HG03558 (cell line): ENCODE data around the gene ULK4.
"Not testable (repeated sequence)": the region's sequence is repeated elsewhere in the genome, so short reads cannot be mapped to it uniquely, and the experiment has no call there.

ENCODE experiments used
- ATAC-seq: cut with Tn5 transposase; IDR thresholded peaks from one replicate; pipeline ENCODE4 v1.9.1; 2021; ENCODE audit warnings: moderate number of reproducible peaks; ENCODE audit not compliant: unreplicated experiment; ENCODE audit errors: extremely low read depth

ULK4 gene

DNA sequence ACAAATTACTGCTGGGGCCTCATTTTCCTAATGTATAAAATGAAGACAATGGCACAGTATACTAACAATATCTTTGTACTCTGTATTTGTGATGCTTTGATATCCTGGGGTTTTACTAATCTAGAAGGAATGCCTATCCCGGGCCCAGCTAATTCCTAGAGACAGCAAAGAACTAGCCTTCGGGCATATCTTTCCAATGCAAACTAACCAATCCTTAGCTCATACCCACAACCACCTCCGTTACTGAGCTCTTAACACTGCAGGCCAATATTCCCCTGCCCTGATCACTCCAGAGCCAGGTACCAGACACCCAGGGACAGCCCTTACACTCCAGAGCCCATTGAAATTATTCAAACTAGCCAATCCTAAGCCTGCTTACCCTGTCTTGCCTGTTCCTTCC, 309.0 kb downstream of the ULK4 start:
- no peak for ATAC-seq

DNA sequence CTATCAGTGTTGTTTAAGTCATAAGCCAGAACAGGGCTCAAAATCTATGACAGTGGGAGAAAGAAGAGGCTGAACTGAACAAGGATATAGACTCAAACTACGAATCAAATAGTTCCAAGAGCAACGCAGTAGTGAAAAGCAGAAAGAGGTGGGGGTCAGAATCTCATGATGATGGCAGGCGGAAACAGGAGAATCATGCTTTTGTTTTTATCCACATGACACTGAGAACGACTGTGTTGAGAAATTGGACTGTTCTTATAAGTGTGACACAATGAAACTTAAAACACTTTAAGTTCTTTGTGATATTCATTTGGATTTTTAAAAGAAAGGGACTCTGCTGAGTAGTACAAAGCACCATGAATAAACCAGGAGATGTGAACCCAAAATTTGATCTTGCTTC, 309.4 kb downstream of the ULK4 start:
- ATAC-seq, result no peak

DNA sequence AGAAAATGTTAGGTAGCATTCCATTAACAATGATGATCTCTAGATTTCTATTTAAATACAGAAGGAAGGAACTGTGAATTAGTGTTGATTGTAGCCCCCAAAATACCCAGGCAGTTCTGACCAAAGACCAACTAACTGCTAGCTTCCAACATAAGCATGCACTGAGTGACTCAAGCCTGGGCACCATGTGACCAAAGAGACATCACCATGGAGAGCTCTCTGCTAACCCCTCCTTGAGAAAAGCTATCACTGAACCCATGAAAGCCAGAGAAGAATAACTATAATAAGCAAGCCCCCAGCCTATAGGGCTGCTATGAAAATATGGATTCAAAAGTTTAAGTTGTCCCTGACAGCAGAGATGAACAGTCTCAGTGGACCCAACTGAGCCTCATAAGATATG, 310.2 kb downstream of the ULK4 start:
- no peak for ATAC-seq

DNA sequence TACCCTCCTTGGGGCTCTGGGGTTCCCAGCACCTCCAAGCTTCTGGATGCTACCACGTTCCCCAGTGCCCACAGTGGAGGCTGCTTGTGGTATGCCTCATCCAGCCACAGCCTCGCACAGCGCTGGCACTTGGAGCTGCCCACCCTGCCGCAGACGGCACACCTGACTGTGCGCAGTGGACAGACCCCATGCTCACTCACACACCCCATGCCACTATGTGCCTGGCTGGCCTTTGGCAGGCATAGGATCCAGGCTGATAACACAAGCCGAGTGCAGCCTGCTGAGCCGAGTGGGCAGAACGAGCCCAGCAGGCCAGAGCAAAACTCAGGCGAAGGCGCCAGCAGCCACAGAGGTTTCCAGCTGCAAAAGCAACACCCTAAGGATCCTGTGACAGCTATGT, 311.5 kb downstream of the ULK4 start:
- no peak for ATAC-seq

DNA sequence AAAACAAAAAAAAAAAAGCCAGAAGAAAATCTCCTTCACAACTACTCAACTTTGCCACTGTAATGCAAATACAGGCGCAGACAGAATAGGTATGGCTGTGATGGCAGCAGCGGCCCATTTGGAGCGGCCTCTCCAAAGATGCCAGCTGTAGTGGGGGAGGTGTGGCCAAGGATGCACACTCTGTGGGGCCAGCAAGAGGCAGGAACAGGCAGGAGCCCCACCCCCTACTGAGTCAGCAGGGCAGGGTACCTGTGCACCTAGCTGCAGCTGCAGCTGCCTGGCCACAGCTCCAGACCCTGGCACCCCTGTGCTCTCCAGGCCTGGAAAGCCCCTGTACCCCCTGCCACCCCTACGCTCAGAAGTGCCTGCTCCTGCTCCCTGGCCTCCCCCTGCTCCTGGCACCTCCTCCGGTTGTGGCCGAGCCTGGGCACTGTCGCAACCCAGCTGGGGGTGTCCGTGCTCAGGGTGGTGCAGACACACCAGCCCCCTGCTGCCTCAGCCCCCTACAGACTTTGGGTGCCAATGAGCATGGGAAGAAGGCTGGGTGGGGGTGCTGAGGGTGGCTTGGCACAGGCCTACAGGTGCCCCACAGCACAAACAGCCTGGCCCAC, 312.7 kb downstream of the ULK4 start:
- no peak for ATAC-seq

DNA sequence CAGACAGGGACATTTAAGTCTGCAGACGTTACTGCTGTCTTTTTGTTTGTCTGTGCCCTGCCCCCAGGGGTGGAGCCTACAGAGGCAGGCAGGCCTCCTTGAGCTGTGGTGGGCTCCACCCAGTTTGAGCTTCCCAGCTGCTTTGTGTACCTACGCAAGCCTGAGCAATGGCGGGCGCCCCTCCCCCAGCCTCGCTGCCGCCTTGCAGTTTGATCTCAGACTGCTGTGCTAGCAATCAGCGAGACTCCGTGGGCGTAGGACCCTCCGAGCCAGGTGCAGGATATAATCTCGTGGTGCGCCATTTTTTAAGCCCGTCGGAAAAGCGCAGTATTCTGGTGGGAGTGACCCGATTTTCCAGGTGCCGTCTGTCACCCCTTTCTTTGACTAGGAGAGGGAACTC, 314.2 kb downstream of the ULK4 start:
- ATAC-seq, result not testable (repeated sequence)

DNA sequence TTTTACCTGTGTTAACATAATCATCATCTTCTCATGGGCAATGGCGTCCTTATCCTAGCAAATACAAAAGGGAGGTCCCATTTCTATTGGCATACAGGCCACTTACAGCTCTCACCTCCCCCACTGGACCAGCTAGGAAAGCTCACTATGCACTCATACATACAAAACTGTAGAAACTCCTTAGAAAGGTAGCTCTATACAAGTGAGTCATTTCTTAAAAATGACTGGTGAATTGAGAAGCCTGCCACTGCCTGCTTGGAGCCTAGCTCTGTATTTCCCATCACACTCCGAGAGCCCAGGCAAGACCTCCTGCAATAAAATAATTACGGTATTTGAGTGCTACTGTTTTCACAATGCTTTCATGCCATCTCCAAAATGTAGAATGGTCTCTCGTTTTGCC, 321.8 kb downstream of the ULK4 start:
- ATAC-seq, result no peak

DNA sequence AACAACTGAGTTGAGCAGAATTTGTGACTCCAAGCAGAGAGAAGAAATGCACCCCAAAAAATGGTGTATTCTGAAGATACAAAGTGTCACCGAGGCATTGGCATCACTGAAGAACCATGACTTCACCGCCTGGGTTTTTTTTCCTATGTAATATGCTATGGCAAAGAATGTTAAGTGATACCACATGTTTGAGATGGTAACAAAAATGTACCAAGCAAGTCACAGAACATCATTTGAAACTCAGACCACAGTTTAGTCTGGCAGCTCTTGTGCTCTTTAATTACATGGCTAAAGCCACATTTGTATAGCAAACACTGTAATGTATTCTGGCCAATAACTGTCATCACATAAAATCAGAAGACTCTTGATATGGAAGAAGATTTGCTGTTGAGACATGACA, 323.5 kb downstream of the ULK4 start:
- ATAC-seq, result no peak

DNA sequence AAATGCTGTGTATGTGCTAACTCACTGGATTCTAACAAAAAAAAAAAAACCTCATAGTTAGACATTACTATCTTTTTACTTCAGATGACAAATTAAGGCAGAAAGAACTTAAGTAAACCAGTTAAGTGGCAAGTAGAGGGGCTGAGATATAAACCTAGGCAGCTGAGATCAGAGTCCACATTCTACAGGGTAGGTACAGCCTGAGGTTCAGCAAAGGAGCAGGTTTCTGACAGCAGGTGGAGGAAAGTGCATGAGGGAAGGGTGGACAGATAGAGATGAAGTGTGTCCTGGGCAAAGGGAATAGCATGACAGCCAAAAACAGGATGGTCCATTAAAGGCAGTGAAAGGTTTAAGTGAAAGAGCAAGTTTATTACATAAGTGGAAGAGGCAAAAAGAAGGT, 329.2 kb downstream of the ULK4 start:
- ATAC-seq, result no peak

DNA sequence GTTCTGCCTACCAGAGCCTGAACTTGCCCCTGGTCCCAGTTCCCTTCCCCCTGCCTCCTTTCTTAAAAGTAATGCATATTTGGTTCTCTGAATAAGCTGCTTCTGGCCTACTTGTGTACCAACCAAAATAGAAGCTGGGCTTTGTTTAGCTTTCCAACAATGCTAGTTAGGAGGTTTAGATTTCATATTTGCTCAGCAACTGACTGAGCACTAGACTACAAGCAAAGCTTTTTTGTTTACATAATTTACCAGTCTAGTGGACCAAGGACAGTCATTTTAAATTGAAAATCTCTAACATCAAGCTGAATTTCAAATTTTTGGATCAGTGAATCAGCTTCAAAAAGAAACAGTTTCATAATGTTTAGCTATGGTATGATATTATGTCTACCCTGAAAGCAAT, 331.2 kb downstream of the ULK4 start:
- no peak for ATAC-seq

DNA sequence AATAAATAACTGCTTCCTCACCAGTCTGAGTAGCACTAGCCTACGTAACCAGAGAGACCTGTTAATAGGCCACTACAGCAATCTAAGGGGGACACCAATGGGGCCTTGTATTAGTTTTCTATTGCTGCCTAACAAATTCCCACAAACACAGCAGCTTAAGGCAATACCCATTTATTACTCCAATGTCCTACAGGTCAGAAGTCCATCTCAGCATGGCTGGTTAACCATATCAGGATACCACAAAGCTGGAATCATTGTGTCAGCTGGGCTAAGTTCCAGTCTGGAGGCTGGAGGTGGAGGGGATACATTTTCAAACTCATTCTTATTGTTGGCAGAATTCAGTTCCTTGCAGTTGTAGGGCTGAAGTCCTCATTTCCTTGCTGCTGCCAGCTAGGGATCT, 331.9 kb downstream of the ULK4 start:
- no peak for ATAC-seq

DNA sequence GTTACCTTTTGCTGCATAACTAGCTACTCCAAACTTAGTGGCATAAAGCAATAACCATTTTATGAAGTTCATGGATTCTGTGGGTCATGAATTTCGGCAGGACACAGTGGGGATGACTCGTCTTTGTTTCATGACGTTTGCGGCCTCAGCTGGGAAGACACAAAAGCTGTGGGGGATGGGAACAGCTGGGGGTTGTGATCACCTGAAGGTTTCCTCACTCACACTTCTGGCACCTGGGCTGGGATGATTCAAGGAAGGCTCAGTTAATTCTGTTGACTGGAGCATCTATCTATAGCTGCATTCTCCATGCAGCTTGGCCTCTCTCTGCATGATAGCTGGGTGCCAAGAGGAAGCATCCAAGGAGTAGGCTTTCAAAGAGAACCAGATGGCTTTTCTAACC, 332.8 kb downstream of the ULK4 start:
- ATAC-seq, result no peak

DNA sequence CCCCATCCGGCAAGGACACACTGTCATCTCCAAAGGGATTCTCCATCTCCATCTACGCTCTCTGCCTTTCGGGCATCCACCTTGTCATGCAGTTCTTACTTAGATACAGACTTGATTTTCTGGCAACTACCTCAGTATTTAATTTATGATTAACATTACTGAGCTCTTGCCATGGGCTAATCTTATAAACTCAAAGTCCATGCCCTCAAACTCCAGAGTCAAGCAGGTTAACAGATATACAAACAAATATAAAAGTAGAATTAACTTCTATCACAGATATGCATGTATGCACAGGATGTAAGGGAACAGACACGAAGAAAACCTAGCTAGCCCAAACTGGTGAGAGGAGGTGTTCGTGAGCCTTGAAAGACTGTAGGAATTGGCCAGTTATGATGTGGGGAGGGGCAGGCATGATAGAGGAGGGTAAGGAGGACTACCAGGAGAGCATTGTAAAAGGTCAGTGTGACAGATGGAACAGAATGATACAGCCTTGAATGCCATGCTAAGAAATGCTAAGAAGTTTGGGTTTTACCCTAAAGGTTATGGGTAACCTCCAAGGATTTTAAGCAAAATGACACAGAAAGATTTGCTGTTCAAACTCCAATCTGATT, 334.3 kb downstream of the ULK4 start:
- no peak for ATAC-seq

DNA sequence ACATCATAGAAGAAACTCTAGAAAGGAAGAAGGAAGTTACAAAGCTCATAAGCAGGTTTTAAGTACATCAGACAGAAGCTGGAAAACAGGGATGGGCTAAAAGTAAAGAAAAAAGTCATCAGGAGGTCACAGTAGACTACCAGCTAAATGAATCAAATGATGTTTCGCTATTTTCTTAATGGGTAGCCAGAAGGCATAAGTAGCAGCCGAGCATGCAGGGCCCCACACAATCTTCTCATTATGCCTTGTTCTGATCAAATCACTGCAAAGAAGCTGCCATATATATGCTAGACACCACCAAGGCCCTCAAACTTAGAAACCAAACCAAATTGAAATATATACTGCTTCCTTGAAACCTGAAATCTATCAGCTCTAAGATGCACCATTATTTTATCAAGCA, 349.1 kb downstream of the ULK4 start:
- no peak for ATAC-seq

DNA sequence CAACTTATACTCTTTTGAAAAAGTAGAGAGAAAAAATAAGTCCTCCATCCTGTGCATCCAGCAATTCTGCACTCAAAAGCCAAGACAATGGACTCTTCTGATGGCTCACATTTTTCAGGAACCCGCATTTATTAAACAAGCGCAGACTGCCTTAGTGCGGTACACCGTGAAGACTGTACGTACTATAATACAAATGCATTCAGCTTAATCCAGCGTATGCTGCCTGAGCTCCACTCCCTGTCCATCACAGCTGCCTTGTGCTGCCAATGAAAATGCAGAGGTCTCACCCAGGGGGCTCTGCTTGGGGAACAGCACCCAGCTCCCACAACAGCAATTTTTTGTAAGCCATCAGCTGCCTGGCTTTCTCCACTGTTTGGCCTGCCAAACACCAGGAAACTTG, 350.9 kb downstream of the ULK4 start:
- no peak for ATAC-seq

DNA sequence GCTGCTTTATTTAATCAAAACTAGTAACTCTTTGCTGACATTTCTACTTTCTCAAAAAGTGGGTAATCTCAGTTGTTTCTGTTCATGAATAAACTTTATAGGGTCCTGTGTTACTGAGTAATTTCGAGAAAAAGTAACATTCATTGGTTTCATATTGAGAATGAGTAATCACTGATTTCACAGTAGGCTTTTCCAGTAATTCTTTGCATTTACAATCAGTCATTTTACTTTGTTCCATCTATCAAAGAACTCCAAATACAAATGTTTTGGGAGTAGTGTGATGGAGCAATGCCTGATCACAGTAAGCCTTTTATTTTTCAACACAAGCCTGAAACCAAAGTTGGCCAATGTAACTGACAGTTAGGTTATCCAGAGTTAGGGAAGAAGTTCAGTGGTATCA, 353.6 kb downstream of the ULK4 start:
- no peak for ATAC-seq

DNA sequence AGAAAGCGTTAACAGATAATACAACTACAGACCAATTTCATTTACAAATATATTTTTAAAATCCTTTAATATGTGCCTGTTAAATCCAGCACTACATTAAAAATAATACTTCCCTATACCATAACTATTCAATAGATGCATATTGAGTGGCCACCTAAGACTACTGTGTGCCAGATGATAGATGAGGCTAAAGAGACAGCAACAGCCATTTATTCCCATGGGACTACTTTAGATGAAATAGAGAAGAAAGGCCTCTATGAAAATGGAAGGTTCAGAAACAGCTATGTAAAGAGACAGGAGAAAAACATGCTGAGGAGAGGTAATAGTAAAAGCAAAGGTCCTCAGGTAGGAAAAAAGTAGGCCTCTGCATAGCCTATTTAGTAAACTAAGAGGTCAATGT, 358.1 kb downstream of the ULK4 start:
- no peak for ATAC-seq

DNA sequence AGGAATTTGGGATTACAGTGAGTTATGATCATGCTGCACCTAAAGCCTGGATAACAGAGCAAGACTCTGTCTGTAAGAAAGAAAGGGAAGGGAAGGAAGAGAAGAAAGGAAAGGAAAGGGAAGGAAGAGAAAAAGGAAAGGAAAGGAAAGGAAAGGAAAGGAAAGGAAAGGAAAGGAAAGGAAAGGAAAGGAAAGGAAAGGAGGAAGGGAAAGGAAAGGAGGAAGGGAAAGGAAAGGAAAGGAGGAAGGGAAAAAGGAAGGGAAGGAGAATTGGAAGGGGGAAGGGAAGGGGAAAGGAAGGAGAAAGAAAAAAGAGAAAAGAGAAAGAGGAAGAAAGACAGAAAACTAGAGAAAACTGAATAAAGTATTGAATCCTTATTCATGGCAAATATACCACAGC, 359.8 kb downstream of the ULK4 start:
- ATAC-seq, result no peak

DNA sequence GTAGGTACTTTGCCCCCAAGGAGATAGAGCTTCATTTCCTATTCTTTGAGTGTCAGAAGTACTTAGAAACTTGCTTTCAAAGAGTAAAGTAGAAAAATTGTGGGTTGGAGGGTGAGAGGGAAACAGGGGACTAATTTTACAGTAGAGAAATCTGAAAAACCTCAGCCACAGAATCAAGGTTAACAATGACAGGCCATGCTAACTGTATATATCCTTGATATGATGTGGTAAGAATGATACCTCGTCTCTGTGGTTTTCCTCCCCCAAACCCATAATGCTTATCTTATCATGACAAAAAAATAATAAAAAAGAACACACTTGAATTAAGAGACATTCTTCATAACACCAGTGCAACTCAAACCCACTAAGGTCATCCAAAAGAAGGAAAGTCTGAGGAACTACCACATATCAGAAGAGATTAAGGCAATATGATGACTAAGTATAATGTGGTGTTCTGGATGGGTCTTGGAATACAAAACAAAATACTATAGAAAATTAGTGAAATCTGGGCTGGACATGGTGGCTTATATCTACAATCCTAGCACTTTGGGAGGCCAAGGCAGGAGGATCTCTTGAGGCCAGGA, 360.4 kb downstream of the ULK4 start:
- no peak for ATAC-seq

DNA sequence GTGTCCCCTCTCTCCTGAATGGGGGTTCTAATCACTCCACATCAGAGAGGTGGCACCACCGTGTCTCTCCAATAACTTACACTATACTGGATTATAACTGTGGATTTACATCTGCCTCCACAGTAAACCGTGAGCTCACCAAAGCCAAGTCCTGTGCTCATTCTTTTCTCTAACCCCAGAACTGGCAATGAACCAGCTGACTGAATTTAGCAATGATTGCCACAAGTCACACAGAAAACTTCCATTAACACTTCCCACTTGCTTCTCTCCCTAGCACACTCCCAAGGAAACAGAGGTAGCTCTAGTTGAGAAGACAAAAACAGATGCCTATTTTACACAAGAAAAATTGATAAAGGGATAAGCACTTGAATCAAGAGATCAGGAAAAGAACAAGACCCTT, 361.3 kb downstream of the ULK4 start:
- no peak for ATAC-seq

DNA sequence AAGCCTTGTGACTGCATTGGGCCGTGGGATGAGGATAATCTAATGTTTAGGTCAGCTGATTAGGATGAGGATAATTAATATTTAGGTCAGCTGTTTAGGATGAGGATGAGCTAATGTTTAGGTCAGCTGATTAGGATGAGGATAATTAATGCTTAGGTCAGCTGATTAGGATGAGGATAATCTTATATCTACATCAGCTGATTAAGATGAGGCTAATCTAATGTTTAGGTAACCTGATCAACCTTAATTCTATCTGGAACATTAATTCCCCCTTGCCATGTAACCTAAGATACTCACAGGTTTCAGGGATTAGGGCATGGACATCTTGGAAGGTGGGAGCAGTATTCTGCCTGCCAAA, 362.8 kb downstream of the ULK4 start:
- ATAC-seq, result no peak

DNA sequence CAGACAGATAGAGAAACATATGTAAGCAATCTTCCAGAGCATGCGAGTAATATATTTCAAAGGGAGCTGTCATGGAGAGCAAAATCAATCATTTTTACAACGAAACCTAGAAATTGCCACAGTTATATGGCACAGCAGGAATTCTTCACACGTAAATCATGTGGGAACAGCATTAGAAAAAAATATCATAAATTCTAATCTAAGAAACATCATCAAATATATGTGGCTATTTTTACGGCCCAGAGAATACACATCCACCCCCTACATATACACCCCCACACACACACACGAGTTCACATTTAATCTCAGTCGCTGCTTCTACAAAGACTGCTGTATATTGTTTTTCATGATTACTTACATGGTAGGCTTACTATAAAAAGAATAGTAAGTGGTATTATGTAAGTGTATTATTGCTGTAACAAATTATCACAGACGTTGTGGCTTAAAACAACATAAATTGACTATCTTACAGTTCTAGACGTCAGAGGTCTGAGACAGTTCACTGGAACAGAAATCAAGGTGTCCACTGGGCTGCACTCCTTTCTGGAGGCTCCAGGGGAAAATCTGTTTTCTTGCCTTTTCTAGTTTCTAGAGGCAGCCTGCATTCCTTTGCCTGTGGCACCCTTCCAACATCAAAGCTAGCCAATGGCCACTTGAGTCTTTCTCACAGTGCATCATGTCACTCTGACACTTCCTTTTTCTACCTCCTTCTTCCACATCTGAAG, 363.3 kb downstream of the ULK4 start:
- ATAC-seq, result no peak
